ENCODE data around the gene OBSL1.

OBSL1 gene

DNA sequence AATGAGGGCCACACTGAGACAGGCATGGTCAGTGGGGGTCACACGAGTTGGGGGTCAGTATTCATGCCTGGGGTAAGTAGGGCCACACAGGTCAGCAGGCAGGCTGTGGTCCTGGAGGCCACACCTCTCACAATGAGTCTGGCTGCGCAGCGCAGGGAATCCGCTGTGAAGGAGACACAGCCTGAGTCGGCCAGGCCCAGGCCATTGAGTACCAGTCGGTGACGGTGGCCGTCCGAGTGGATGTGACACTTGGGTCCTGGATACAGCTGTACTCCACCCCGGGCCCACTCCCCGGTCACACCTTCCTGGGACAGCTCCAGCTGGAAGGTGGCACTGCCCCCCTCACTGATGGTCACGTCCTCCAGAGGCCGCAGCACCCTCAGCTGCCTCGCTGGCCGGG lies 17.0 kb downstream of the OBSL1 start:
- H3K36me3 ChIP-seq (ENCODE audit: control insufficient read depth, insufficient read depth, low read length): no peaks in the 10 kb centered on the region
- H3K4me3 ChIP-seq (replicated peaks; ENCODE audit: low read depth, low read length): no peak overlapping the region
- DNase-seq (ENCODE audit: extremely low read depth, insufficient read length): no peak
- peaks cover 2% of the 10 kb centered on the region for H3K27me3 ChIP-seq (replicated peaks; ENCODE audit: control insufficient read depth, insufficient read depth, low read length)
- TF ChIP-seq CTCF (IDR thresholded peaks at IDR 0.05; ENCODE audit: insufficient read depth, low read length, poor library complexity, severe bottlenecking): no peak

- Histone ChIP-seq H3K27me3 (replicated peaks; ENCODE audit: control insufficient read depth, insufficient read depth, low read length) (peaks cover 2% of the 10 kb centered on the region), H3K4me3 (replicated peaks; ENCODE audit: low read depth, low read length) (no peak overlapping the region), H3K36me3 (ENCODE audit: control insufficient read depth, insufficient read depth, low read length) (no peaks in the 10 kb centered on the region)
- DNase-seq (ENCODE audit: extremely low read depth, insufficient read length): no peak
- no peak for TF ChIP-seq CTCF (IDR thresholded peaks at IDR 0.05; ENCODE audit: insufficient read depth, low read length, poor library complexity, severe bottlenecking)
These were observed 17.8 kb downstream of the OBSL1 start for GRCh38 chr2:219553463-219553963.

DNA sequence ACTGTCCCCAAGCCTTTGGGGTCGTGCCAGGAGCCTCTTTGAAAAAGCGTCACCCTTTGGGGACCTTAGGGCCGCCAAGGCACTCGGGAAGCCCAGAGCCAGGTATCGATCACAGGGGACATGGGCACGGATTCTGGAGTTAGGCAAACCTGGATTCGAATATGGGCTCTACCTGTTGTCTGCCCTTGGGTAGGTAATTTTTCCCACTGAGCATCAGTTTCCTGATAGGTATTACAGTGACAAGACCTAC lies 18.2 kb downstream of the OBSL1 start:
- TF ChIP-seq CTCF (IDR thresholded peaks at IDR 0.05; ENCODE audit: insufficient read depth, low read length, poor library complexity, severe bottlenecking): no peak
- Histone ChIP-seq H3K36me3 (ENCODE audit: control insufficient read depth, insufficient read depth, low read length) (no peaks in the 10 kb centered on the region), H3K27me3 (replicated peaks; ENCODE audit: control insufficient read depth, insufficient read depth, low read length) (peaks cover 2% of the 10 kb centered on the region), H3K4me3 (replicated peaks; ENCODE audit: low read depth, low read length) (no peak overlapping the region)
- DNase-seq (ENCODE audit: extremely low read depth, insufficient read length): no peak

GRCh38 chr2:219552382-219553167 lies 18.8 kb downstream of the OBSL1 start:
- peak; percentile 86 for DNase-seq (ENCODE audit: extremely low read depth, insufficient read length)
- Histone ChIP-seq H3K4me3 (replicated peaks; ENCODE audit: low read depth, low read length) (peak overlapping the region; percentile 59), H3K36me3 (ENCODE audit: control insufficient read depth, insufficient read depth, low read length) (no peaks in the 10 kb centered on the region), H3K27me3 (replicated peaks; ENCODE audit: control insufficient read depth, insufficient read depth, low read length) (peaks cover 2% of the 10 kb centered on the region)
- TF ChIP-seq CTCF (IDR thresholded peaks at IDR 0.05; ENCODE audit: insufficient read depth, low read length, poor library complexity, severe bottlenecking): no peak

GRCh38 chr2:219551441-219552381 lies 19.6 kb downstream of the OBSL1 start:
- Histone ChIP-seq H3K27me3 (replicated peaks; ENCODE audit: control insufficient read depth, insufficient read depth, low read length) (peaks cover 2% of the 10 kb centered on the region), H3K36me3 (ENCODE audit: control insufficient read depth, insufficient read depth, low read length) (no peaks in the 10 kb centered on the region), H3K4me3 (replicated peaks; ENCODE audit: low read depth, low read length) (peak overlapping the region; percentile 59)
- TF ChIP-seq CTCF (IDR thresholded peaks at IDR 0.05; ENCODE audit: insufficient read depth, low read length, poor library complexity, severe bottlenecking): no peak
- peak; percentile 36 for DNase-seq (ENCODE audit: extremely low read depth, insufficient read length)

Data from GM06990 (cell line).